HepG2 (cell line): ENCODE results near the gene RAB40C. TPM values are rescaled to one million over a fixed set of nuclear protein-coding genes. Genes with fewer than 3 reads are reported as not detected.

Experiments used
- BCL3 ChIP-seq: sonication (generic); formaldehyde crosslinking; IDR thresholded peaks from 2 replicates; pipeline ENCODE4 v1.5.1; 2020; ENCODE audit warnings: mild to moderate bottlenecking, missing genetic modification reagents, moderate library complexity
- EEA1 ChIP-seq: sonication (generic); formaldehyde crosslinking; IDR thresholded peaks from 2 replicates; pipeline ENCODE4 v1.5.1; 2020; ENCODE audit warnings: mild to moderate bottlenecking, missing genetic modification reagents, borderline replicate concordance
- ETV6 ChIP-seq: sonication (generic); formaldehyde crosslinking; conservative IDR thresholded peaks from 2 replicates; pipeline ENCODE4 v1.4.0; 2020; ENCODE audit warnings: missing genetic modification reagents
- GMEB2 ChIP-seq: IDR thresholded peaks from 2 replicates; pipeline ENCODE4 v1.6.1; 2016; ENCODE audit warnings: missing biosample characterization, missing genetic modification reagents, low read depth
- HNF1A ChIP-seq, 2 experiments: sonication (generic) in 1 of 2; formaldehyde crosslinking in 1 of 2; IDR thresholded peaks; 2 replicates each; pipeline versions ENCODE4 v1.4.0 to v1.6.1; 2016 to 2020; ENCODE audit warnings: borderline replicate concordance in 1 of 2, low read depth in 1 of 2, mild to moderate bottlenecking in 1 of 2, missing genetic modification reagents in 1 of 2
- KAT7 ChIP-seq: IDR thresholded peaks from 2 replicates; pipeline ENCODE4 v1.6.1; 2018; ENCODE audit warnings: borderline replicate concordance, missing compliant biosample characterization
- KLF16 ChIP-seq, 2 experiments: sonication (generic) in 1 of 2; formaldehyde crosslinking in 1 of 2; IDR thresholded peaks; 2 replicates each; pipeline versions ENCODE4 v1.6.1 to v1.8.0; 2016 to 2023; ENCODE audit warnings: missing genetic modification reagents in 2 of 2, missing compliant biosample characterization in 1 of 2
- PLRG1 ChIP-seq: fragments of 450-650 bp; conservative IDR thresholded peaks from 2 replicates; pipeline ENCODE4 v1.6.1; 2016
- SIN3A ChIP-seq: IDR thresholded peaks from 2 replicates; pipeline ENCODE4 v1.6.1; 2011; ENCODE audit warnings: low read depth, mild to moderate bottlenecking, control low read depth, low read length, borderline replicate concordance
- SPEN ChIP-seq: sonication (generic); formaldehyde crosslinking; IDR thresholded peaks from 2 replicates; pipeline ENCODE4 v1.5.1; 2020; ENCODE audit warnings: low read depth, mild to moderate bottlenecking, missing genetic modification reagents
- ZNF124 ChIP-seq: sonication (generic); formaldehyde crosslinking; IDR thresholded peaks from 2 replicates; pipeline ENCODE4 v1.4.0; 2020; ENCODE audit warnings: missing genetic modification reagents
- ZNF337 ChIP-seq: sonication (generic); formaldehyde crosslinking; IDR thresholded peaks from 2 replicates; pipeline ENCODE4 v1.5.1; 2020; ENCODE audit warnings: missing genetic modification reagents, low read depth, mild to moderate bottlenecking, borderline replicate concordance
- ZNF512B ChIP-seq: sonication (generic); formaldehyde crosslinking; IDR thresholded peaks from 2 replicates; pipeline ENCODE4 v1.5.1; 2020; ENCODE audit warnings: missing genetic modification reagents, mild to moderate bottlenecking, borderline replicate concordance
- ZNF614 ChIP-seq: IDR thresholded peaks from 2 replicates; pipeline ENCODE4 v1.6.1; 2018; ENCODE audit warnings: missing biosample characterization, missing genetic modification reagents, inconsistent platforms, borderline replicate concordance
- ZNF652 ChIP-seq: IDR thresholded peaks from 2 replicates; pipeline ENCODE4 v1.6.1; 2016; ENCODE audit warnings: low read depth, borderline replicate concordance
- ZNF746 ChIP-seq: sonication (generic); formaldehyde crosslinking; IDR thresholded peaks from 2 replicates; pipeline ENCODE4 v1.8.0; 2022; ENCODE audit warnings: mild to moderate bottlenecking, missing genetic modification reagents
- ZNF749 ChIP-seq: sonication (generic); formaldehyde crosslinking; IDR thresholded peaks from 2 replicates; pipeline ENCODE4 v1.8.0; 2022; ENCODE audit warnings: mild to moderate bottlenecking, missing genetic modification reagents, moderate library complexity, borderline replicate concordance
- ZSCAN20 ChIP-seq: sonication (generic); formaldehyde crosslinking; IDR thresholded peaks from 2 replicates; pipeline ENCODE4 v1.4.0; 2020; ENCODE audit warnings: missing genetic modification reagents, mild to moderate bottlenecking, borderline replicate concordance
- polyA plus RNA-seq, 8 experiments: library from polyadenylated mRNA; depleted of rRNA in 3 of 8; stranded (reverse) in 7 of 8; unstranded in 1 of 8; fragments of >200 nt; fragmentation: Illumina TruSeq in 4 of 8; extraction: Trizol in 4 of 8; gene quantifications; 2 replicates each; pipeline versions ENCODE4 v1.2.1 to v1.2.3, GENCODE V29; 2011 to 2016; ENCODE audit warnings: low read depth in 4 of 8, missing spikeins in 1 of 8, mixed read lengths in 1 of 8; ENCODE audit not compliant: insufficient read depth in 1 of 8
- total RNA-seq, 5 experiments: library from RNA; depleted of rRNA; stranded (reverse); fragments of >200 nt; fragmentation: Illumina TruSeq; extraction: Trizol; gene quantifications; 2 replicates each; pipeline ENCODE4 v1.2.3, GENCODE V29; 2016; ENCODE audit warnings: low read depth in 1 of 5

Gene RAB40C
- total and polyA plus RNA-seq, 2 of the 13 experiments (the other 11 are each of a cell fraction or from before 2014, with no cell fraction given), result 7.7 to 11.5 TPM

GRCh38 chr16:642189-643049, 52.6 kb downstream of the RAB40C start (continued):
- TF ChIP-seq HNF1A (IDR thresholded peaks at IDR 0.05; ENCODE audit: low read depth) (no peak), HNF1A (CRISPR knock-in tag; IDR thresholded peaks at IDR 0.05; ENCODE audit: borderline replicate concordance) (no peak), KLF16 (CRISPR knock-in tag; IDR thresholded peaks at IDR 0.05) (peak in 1 of 2 experiments; percentile 13; a peak in 1 of 4 replicates), GMEB2 (no peak), SPEN (CRISPR knock-in tag) (peak; percentile 16; the same call in 1 of the 2 replicates), BCL3 (CRISPR knock-in tag) (no peak), ZNF746 (CRISPR knock-in tag) (no peak), ZNF512B (no peak), ZSCAN20 (CRISPR knock-in tag) (0 out of 2 replicates have a peak, but pooled peaks have one; percentile 69), ZNF749 (CRISPR knock-in tag) (peak; percentile 86), ZNF652 (CRISPR knock-in tag) (no peak), ZNF124 (CRISPR knock-in tag) (0 out of 2 replicates have a peak, but pooled peaks have one; percentile 41), EEA1 (no peak), KAT7 (CRISPR knock-in tag) (peak; percentile 79; the same call in 1 of the 2 replicates), ZNF614 (CRISPR knock-in tag) (no peak), PLRG1 (no peak), ZNF337 (CRISPR knock-in tag) (no peak), ETV6 (CRISPR knock-in tag) (0 out of 2 replicates have a peak, but pooled peaks have one; percentile 44), SIN3A (no peak)
